Measurements from ENCODE around the gene MED12L.

- TF ChIP-seq CTCF (IDR thresholded peaks at IDR 0.05) (no peak), EP300 (IDR thresholded peaks at IDR 0.05) (no peak), POLR2A (IDR thresholded peaks at IDR 0.05) (no peak), POLR2AphosphoS5 (IDR thresholded peaks at IDR 0.05) (no peak)
Measured at GRCh38 chr3:151067158-151067557, 18.3 kb upstream of the MED12L start.

Measured in gastroesophageal sphincter (tissue), 3 donors.